Natural killer cell (primary cell): ENCODE measurements around the gene CHL1. TPM values are rescaled to one million over a fixed set of nuclear protein-coding genes. Genes with fewer than 3 reads are reported as not detected.
A peak's percentile ranks its signal among the peaks of the same experiment; 100 is the strongest.

Source experiments
- ATAC-seq, 3 donors: fragments of 150-1000 bp in 2 of 3; fragments of 200-7000 bp in 1 of 3; cut with Tn5 transposase; 1 replicate in 1 of 3; 2 replicates in 2 of 3; pipeline ENCODE4 v1.10.0; 2021; ENCODE audit warnings: mild to moderate bottlenecking in 2 of 3, moderate library complexity in 2 of 3
- DNase-seq, 2 donors: peaks; one replicate each; pipeline versions ENCODE4 v3.0.0 to v3.0.0-alpha.2; 2013 to 2021; ENCODE audit warnings: mixed read lengths in 1 of 2
- H3K27ac ChIP-seq: one replicate; pipeline ENCODE4 v1.5.1; 2013; ENCODE audit warnings: mild to moderate bottlenecking, low read length
- H3K27me3 ChIP-seq: one replicate; pipeline ENCODE4 v1.6.1; 2013; ENCODE audit warnings: low read length; ENCODE audit not compliant: control insufficient read depth, insufficient read depth
- H3K36me3 ChIP-seq: one replicate; pipeline ENCODE4 v1.6.1; 2013; ENCODE audit warnings: low read length; ENCODE audit not compliant: control insufficient read depth, insufficient read depth
- H3K4me1 ChIP-seq: one replicate; pipeline ENCODE4 v1.6.1; 2013; ENCODE audit warnings: low read length; ENCODE audit not compliant: control insufficient read depth, insufficient read depth
- H3K4me3 ChIP-seq: one replicate; pipeline ENCODE4 v1.5.1; 2013; ENCODE audit warnings: low read length
- H3K9me3 ChIP-seq: one replicate; pipeline ENCODE4 v1.6.1; 2013; ENCODE audit warnings: low read length; ENCODE audit not compliant: control insufficient read depth, insufficient read depth
- H3K27ac Mint-ChIP-seq, 2 donors: one replicate each; pipeline ENCODE4 v1.8.0; 2022; ENCODE audit warnings: mild to moderate bottlenecking in 2 of 2, mixed read lengths in 2 of 2, moderate library complexity in 1 of 2
- H3K27me3 Mint-ChIP-seq, 2 donors: one replicate each; pipeline ENCODE4 v1.8.0; 2022; ENCODE audit warnings: low read depth in 2 of 2, mixed read lengths in 2 of 2
- H3K36me3 Mint-ChIP-seq: one replicate; pipeline ENCODE4 v1.8.0; 2022; ENCODE audit warnings: mixed read lengths
- H3K4me1 Mint-ChIP-seq, 2 donors: one replicate each; pipeline ENCODE4 v1.8.0; 2022; ENCODE audit warnings: mixed read lengths in 2 of 2
- H3K4me3 Mint-ChIP-seq: one replicate; pipeline ENCODE4 v1.8.0; 2022; ENCODE audit warnings: mild to moderate bottlenecking, moderate library complexity, mixed read lengths
- H3K9me3 Mint-ChIP-seq, 2 donors: one replicate each; pipeline ENCODE4 v1.8.0; 2022; ENCODE audit warnings: mixed read lengths in 2 of 2
- WGBS: methylation state at CpG from one replicate; pipeline ENCODE4 v1.1.7; 2013; ENCODE audit warnings: missing lambda C conversion rate; ENCODE audit not compliant: insufficient coverage; 5-methylcytosine and 5-hydroxymethylcytosine counted together
- intact Hi-C: fragments of 100-400 bp; cut with micrococcal nuclease; formaldehyde crosslinking; loops from one replicate; pipeline ENCODE4 v1.14.2; 2022
- total RNA-seq, 4 donors: library from RNA; stranded (reverse); fragments of 120-200 nt in 1 of 4; gene quantifications; one replicate each; pipeline versions ENCODE4 v1.2.3 to v1.2.4, GENCODE V29; 2013 to 2022
- TF ChIP-seq, protein P1 (sequence below): fragments of 200-600 bp; IDR thresholded peaks from one replicate; pipeline ENCODE4 v1.8.0; 2022; ENCODE audit warnings: antibody characterized with exemption

CHL1 gene
- total RNA-seq, 3 donors from 2014 or later (not counting 1 experiment from before 2014, with no cell fraction given) = not detected

DNA sequence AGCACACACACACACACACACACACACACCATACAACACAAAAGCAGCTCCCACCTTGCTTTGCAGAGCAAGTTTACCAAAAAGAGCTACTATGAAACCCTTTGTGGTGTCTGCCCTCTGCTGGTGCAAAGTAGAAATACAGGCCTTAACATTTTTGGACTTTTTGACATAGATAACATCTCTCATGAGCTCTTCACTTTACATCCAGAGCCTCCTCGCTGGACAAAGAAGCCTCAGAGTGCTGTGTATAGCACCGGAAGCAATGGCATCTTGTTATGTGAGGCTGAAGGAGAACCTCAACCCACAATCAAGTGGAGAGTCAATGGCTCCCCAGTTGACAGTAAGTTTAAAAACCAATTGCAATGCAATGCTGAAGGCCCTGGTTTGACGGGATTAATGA lies 157.9 kb downstream of the CHL1 start:
- Mint-ChIP-seq H3K36me3 (no peaks in the 10 kb centered on the region), H3K4me1 (no peaks in the 10 kb centered on the region), H3K27ac (no peak overlapping the region), H3K4me3 (no peak overlapping the region), H3K9me3 (peaks cover 4 to 6% of the 10 kb centered on the region in 2 donors), H3K27me3 (no peaks in the 10 kb centered on the region)
- no peak for ATAC-seq
- Histone ChIP-seq H3K4me3 (no peak overlapping the region), H3K4me1 (no peaks in the 10 kb centered on the region), H3K36me3 (no peaks in the 10 kb centered on the region), H3K9me3 (no peaks in the 10 kb centered on the region), H3K27me3 (no peaks in the 10 kb centered on the region), H3K27ac (no peak overlapping the region)
- 47% methylated on average over 2 of the region's 3 CpGs for WGBS
- intact Hi-C loops = no loop called here
- peak in 1 of 2 donors; percentile 25 for DNase-seq
- TF ChIP-seq, protein P1, sequence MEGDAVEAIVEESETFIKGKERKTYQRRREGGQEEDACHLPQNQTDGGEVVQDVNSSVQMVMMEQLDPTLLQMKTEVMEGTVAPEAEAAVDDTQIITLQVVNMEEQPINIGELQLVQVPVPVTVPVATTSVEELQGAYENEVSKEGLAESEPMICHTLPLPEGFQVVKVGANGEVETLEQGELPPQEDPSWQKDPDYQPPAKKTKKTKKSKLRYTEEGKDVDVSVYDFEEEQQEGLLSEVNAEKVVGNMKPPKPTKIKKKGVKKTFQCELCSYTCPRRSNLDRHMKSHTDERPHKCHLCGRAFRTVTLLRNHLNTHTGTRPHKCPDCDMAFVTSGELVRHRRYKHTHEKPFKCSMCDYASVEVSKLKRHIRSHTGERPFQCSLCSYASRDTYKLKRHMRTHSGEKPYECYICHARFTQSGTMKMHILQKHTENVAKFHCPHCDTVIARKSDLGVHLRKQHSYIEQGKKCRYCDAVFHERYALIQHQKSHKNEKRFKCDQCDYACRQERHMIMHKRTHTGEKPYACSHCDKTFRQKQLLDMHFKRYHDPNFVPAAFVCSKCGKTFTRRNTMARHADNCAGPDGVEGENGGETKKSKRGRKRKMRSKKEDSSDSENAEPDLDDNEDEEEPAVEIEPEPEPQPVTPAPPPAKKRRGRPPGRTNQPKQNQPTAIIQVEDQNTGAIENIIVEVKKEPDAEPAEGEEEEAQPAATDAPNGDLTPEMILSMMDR = no peak

DNA sequence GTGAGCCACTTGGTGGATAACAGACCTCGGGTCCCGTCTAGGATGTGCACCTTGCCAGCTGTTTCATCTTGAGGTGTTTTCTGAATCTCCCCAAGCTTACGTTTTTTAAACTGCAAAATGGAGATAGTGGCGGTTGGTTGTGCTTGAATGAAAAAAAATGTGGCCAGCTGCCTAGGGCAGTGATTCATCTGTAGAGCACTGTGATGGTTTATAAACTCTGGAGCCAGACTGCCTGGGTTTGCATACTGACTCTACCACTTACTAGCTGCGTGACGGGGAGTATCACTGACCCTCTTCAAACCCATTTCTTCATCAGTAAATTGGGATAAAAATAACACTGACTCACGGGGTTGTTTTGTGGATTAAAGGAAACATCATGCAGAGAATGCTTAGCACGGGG lies 159.1 kb downstream of the CHL1 start:
- intact Hi-C loops = no loop called here
- Histone ChIP-seq H3K4me1 (no peaks in the 10 kb centered on the region), H3K27me3 (no peaks in the 10 kb centered on the region), H3K9me3 (no peaks in the 10 kb centered on the region), H3K27ac (no peak overlapping the region), H3K4me3 (no peak overlapping the region), H3K36me3 (no peaks in the 10 kb centered on the region)
- H3K36me3 Mint-ChIP-seq = no peaks in the 10 kb centered on the region
- TF ChIP-seq, protein P1 = no peak
- H3K9me3 Mint-ChIP-seq = peaks cover 7 to 8% of the 10 kb centered on the region in 2 donors
- 68% methylated on average over 4 of the region's 8 CpGs for WGBS
- DNase-seq = no peak
- H3K4me3 Mint-ChIP-seq = no peak overlapping the region
- ATAC-seq = no peak
- no peak overlapping the region for H3K27ac Mint-ChIP-seq
- H3K27me3 Mint-ChIP-seq = no peaks in the 10 kb centered on the region
- no peaks in the 10 kb centered on the region for H3K4me1 Mint-ChIP-seq

DNA sequence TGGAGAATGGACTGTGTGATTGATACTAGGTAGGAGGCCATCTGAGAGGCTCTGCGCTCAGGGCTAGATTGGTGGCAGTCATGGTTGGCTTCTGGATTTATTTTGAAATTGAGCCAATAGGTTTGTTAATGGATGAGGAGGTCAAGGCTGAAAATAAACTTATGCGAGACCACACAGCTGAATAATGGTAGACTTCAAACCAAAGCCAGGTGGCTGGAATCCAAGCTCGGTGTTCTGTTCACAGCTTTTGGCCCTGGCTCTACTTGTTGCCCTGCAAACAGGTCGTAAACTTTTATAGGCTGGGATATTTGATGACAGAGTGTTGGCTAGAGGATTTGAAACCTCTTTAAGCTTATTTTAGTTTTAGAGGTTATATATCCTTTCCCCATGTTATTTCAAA lies 160.4 kb downstream of the CHL1 start:
- no peak for DNase-seq
- 69% methylated on average over 4 of the region's 4 CpGs for WGBS
- Mint-ChIP-seq H3K27me3 (no peaks in the 10 kb centered on the region), H3K9me3 (peaks cover 7 to 11% of the 10 kb centered on the region in 2 donors), H3K4me3 (no peak overlapping the region), H3K4me1 (no peaks in the 10 kb centered on the region), H3K36me3 (no peaks in the 10 kb centered on the region), H3K27ac (no peak overlapping the region)
- Histone ChIP-seq H3K27ac (no peak overlapping the region), H3K4me3 (no peak overlapping the region), H3K9me3 (no peaks in the 10 kb centered on the region), H3K36me3 (no peaks in the 10 kb centered on the region), H3K27me3 (no peaks in the 10 kb centered on the region), H3K4me1 (no peaks in the 10 kb centered on the region)
- intact Hi-C loops = no loop called here
- TF ChIP-seq, protein P1 = no peak
- no peak for ATAC-seq

DNA sequence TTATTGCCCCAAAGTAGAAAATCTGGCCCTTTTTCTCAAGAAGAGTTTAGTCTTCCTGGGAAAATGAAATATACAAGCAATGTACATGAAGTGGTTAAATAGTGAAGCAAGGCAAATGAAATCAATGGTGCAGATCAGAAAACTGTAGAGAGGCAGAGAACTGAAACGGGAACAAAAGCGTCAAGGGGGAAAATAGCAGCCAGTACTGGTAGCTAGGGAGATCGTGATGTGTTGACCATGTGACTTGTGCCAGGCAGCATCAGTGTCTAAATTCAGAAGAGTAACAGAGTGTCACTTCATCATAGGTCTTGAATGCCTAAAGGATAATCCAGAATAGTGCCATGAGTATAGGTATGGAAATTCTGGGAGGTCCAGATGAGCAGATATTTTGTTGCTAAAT lies 163.1 kb downstream of the CHL1 start:
- intact Hi-C loops = no loop called here
- Histone ChIP-seq H3K9me3 (no peaks in the 10 kb centered on the region), H3K27me3 (no peaks in the 10 kb centered on the region), H3K4me1 (no peaks in the 10 kb centered on the region), H3K4me3 (no peak overlapping the region), H3K36me3 (no peaks in the 10 kb centered on the region), H3K27ac (no peak overlapping the region)
- ATAC-seq = no peak
- TF ChIP-seq, protein P1 = no peak
- Mint-ChIP-seq H3K36me3 (no peaks in the 10 kb centered on the region), H3K27me3 (no peaks in the 10 kb centered on the region), H3K27ac (no peak overlapping the region), H3K4me3 (no peak overlapping the region), H3K4me1 (no peaks in the 10 kb centered on the region), H3K9me3 (peaks cover 10 to 12% of the 10 kb centered on the region in 2 donors)
- no peak for DNase-seq
- WGBS = 30% methylated on average over 3 of the region's 3 CpGs
